PC-9 (cell line): ENCODE data around the gene PROSER3. TPM values are rescaled to one million over a fixed set of nuclear protein-coding genes. Genes with fewer than 3 reads are reported as not detected.

Experiments
- BruUV-seq: library from RNA; stranded (reverse); fragments of 400-500 nt; replicated peaks from 2 replicates; lab custom pipeline; 2021; lab: Mats Ljungman, UMichigan
- CTCF ChIA-PET: fragments of 300-600 bp; sonication (Branson Sonifier 250); formaldehyde crosslinking; loops from one replicate; lab custom pipeline; 2022; ENCODE audit warnings: antibody characterized with exemption; lab: Charles Lee
- POLR2A ChIA-PET: fragments of 300-600 bp; sonication (Branson Sonifier 250); formaldehyde crosslinking; loops from one replicate; lab custom pipeline; 2022; ENCODE audit warnings: antibody characterized with exemption; ENCODE audit not compliant: unreplicated experiment; lab: Charles Lee
- DNase-seq, 2 experiments: peaks; one replicate each; pipeline versions ENCODE4 v3.0.0 to v3.0.0-alpha.2; 2015 to 2022; ENCODE audit warnings: mixed read lengths in 1 of 2
- H2AFZ ChIP-seq: fragments of 200-600 bp; sonication (generic); 2 replicates; pipeline ENCODE4 v1.8.1; 2017; ENCODE audit warnings: antibody characterized with exemption
- H3F3A ChIP-seq: fragments of 200-600 bp; sonication (generic); 2 replicates; pipeline ENCODE4 v1.8.1; 2017; ENCODE audit warnings: antibody characterized with exemption, mild to moderate bottlenecking, low read depth; ENCODE audit not compliant: insufficient read depth
- H3K27ac ChIP-seq: fragments of 200-600 bp; sonication (generic); 2 replicates; pipeline ENCODE4 v1.6.1; 2016; ENCODE audit warnings: mixed run types
- H3K27me3 ChIP-seq: fragments of 200-600 bp; sonication (generic); 2 replicates; pipeline ENCODE4 v1.6.1; 2016; ENCODE audit warnings: low read depth, mixed run types; ENCODE audit not compliant: insufficient read depth
- H3K36me3 ChIP-seq: fragments of 200-600 bp; sonication (generic); 2 replicates; pipeline ENCODE4 v1.6.1; 2016; ENCODE audit warnings: low read depth, mixed run types
- H3K4me1 ChIP-seq: fragments of 200-600 bp; sonication (generic); replicated peaks from 2 replicates; pipeline ENCODE4 v1.6.1; 2016; ENCODE audit warnings: mixed run types; ENCODE audit not compliant: insufficient read depth
- H3K4me2 ChIP-seq: fragments of 200-600 bp; sonication (generic); 2 replicates; pipeline ENCODE4 v1.6.1; 2017; ENCODE audit warnings: mixed run types
- H3K4me3 ChIP-seq: fragments of 200-600 bp; sonication (generic); 2 replicates; pipeline ENCODE4 v1.6.1; 2016; ENCODE audit warnings: mixed run types
- H3K79me2 ChIP-seq: fragments of 200-600 bp; sonication (generic); 2 replicates; pipeline ENCODE4 v1.6.1; 2017; ENCODE audit warnings: low read depth, mixed run types
- H3K9me2 ChIP-seq: fragments of 200-600 bp; sonication (generic); 2 replicates; pipeline ENCODE4 v1.8.1; 2017; ENCODE audit warnings: mild to moderate bottlenecking; ENCODE audit not compliant: insufficient read depth
- H3K9me3 ChIP-seq: fragments of 200-600 bp; sonication (generic); 2 replicates; pipeline ENCODE4 v1.8.1; 2016; ENCODE audit warnings: low read depth; ENCODE audit not compliant: insufficient read depth
- H4K20me1 ChIP-seq: fragments of 200-600 bp; sonication (generic); 2 replicates; pipeline ENCODE4 v1.8.1; 2017; ENCODE audit not compliant: insufficient read depth
- EZH2 ChIP-seq: fragments of 200-600 bp; sonication (generic); IDR thresholded peaks from 2 replicates; pipeline ENCODE4 v1.8.0; 2017; ENCODE audit warnings: antibody characterized with exemption, low read depth
- intact Hi-C: fragments of 100-400 bp; cut with micrococcal nuclease; formaldehyde crosslinking; loops from one replicate; pipeline ENCODE4 v1.10.0; 2022; ENCODE audit not compliant: unreplicated experiment
- total RNA-seq: library from RNA; stranded (reverse); gene quantifications from 2 replicates; pipeline ENCODE4 v1.2.3, GENCODE V29; 2021
- TF ChIP-seq, protein P1 (sequence below): fragments of 200-600 bp; sonication (generic); conservative IDR thresholded peaks from 2 replicates; pipeline ENCODE4 v1.6.1; 2017; ENCODE audit warnings: mixed run types, antibody characterized with exemption, mild to moderate bottlenecking, moderate library complexity

PROSER3 gene
- total RNA-seq, 1 experiment from 2014 or later = 52.2 TPM

GRCh38 chr19:35738887-35739229 is 19.1 kb upstream of the PROSER3 start:
- no peaks in the 10 kb centered on the region for H3K9me2 ChIP-seq
- H3K9me3 ChIP-seq = no peaks in the 10 kb centered on the region
- no peaks in the 10 kb centered on the region for H3K36me3 ChIP-seq
- ChIA-PET CTCF (no interaction called here), POLR2A (no interaction called here)
- H3K27me3 ChIP-seq = no peaks in the 10 kb centered on the region
- no peak overlapping the region for H3K4me3 ChIP-seq
- 0 out of 2 replicates have a peak, but pooled peaks cover 5% of the 10 kb centered on the region for H3K4me1 ChIP-seq
- no peaks in the 10 kb centered on the region for H4K20me1 ChIP-seq
- intact Hi-C loops = no loop called here
- H2AFZ ChIP-seq = no peak overlapping the region
- peaks cover 16% of the 10 kb centered on the region; the same call in 1 of the 2 replicates for H3F3A ChIP-seq
- H3K79me2 ChIP-seq = no peaks in the 10 kb centered on the region
- H3K27ac ChIP-seq = no peak overlapping the region
- H3K4me2 ChIP-seq = no peak overlapping the region
- no peak for TF ChIP-seq EZH2
- TF ChIP-seq, protein P1, sequence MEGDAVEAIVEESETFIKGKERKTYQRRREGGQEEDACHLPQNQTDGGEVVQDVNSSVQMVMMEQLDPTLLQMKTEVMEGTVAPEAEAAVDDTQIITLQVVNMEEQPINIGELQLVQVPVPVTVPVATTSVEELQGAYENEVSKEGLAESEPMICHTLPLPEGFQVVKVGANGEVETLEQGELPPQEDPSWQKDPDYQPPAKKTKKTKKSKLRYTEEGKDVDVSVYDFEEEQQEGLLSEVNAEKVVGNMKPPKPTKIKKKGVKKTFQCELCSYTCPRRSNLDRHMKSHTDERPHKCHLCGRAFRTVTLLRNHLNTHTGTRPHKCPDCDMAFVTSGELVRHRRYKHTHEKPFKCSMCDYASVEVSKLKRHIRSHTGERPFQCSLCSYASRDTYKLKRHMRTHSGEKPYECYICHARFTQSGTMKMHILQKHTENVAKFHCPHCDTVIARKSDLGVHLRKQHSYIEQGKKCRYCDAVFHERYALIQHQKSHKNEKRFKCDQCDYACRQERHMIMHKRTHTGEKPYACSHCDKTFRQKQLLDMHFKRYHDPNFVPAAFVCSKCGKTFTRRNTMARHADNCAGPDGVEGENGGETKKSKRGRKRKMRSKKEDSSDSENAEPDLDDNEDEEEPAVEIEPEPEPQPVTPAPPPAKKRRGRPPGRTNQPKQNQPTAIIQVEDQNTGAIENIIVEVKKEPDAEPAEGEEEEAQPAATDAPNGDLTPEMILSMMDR = no peak
- BruUV-seq = no TSS peak
- no peak for DNase-seq

DNA sequence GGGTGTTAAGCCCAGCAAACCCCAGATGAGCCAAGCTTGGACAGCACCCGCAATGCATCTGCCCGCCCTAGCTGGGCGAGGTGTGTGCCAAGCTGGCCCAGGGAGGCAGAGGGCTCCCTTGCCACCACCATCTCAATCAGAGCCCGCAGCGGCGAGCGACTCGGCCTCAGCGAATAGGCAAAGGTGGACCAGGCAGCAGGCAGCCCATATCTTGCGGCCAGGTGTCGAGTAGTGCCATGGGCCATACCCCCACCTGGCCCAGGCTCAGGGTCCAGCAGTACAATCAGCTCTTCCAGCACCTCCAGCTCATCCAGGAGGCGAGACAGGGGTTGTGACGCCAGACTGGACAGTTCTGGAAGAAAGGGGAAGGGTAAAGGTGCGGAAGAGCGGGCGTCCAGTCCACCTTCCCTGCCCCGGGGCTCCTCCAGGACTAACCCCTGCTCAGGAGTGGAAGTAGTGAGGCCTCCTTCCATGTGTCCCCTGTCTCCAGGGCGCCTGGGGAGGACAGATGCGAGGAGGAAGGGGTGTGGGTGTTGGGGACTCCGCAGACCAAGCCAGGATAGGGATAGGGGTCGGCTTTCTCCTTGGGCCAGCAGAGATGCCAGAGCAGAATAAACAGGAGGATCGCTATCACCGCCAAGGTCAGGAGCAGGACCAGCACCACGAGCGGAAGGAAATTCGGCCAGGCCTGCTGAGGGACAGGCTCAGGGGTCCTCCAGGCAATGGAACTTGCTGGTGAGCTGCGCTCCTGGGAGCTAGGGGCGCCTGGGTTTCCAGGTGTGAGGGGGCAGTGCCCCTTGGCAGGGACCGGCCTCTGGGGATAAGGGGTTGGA is 18.5 kb upstream of the PROSER3 start:
- BruUV-seq = no TSS peak
- TF ChIP-seq EZH2 = no peak
- TF ChIP-seq, protein P1 = no peak
- Histone ChIP-seq H3K9me2 (no peaks in the 10 kb centered on the region), H3K4me2 (peak overlapping the region; percentile 100), H2AFZ (no peak overlapping the region), H3K4me3 (peak overlapping the region; percentile 86), H3K36me3 (no peaks in the 10 kb centered on the region), H3K9me3 (no peaks in the 10 kb centered on the region), H3F3A (peaks cover 19% of the 10 kb centered on the region; the same call in 1 of the 2 replicates), H3K4me1 (peaks cover 10% of the 10 kb centered on the region; the same call in 1 of the 2 replicates), H4K20me1 (no peaks in the 10 kb centered on the region), H3K27ac (no peak overlapping the region), H3K79me2 (no peaks in the 10 kb centered on the region), H3K27me3 (no peaks in the 10 kb centered on the region)
- POLR2A ChIA-PET = no interaction called here
- intact Hi-C loops = loop anchor here (2.0 to 10.0 kb wide), 3 partner anchors 19 to 255 kb away; partner anchors contain the start of genes HCST, NFKBID, PROSER3 and SDHAF1
- CTCF ChIA-PET = no interaction called here
- no peak for DNase-seq

DNA sequence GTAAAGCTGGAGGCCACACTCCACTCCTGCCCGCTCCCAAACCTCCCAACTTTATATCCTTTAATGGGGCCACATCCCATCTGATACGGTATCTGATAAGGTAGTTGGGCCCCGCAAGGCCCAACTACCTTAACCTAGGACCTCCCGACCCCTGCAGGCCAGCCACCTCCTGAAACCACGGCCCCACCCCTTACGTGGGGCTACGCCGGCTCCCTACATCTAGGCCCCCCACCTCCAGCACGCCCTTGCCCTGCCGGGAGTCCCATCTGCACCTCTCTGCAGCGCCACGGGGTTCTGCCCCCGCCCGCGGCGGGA is 17.9 kb upstream of the PROSER3 start:
- Histone ChIP-seq H2AFZ (peak overlapping the region; percentile 77), H3K4me3 (peak overlapping the region; percentile 86), H3K79me2 (no peaks in the 10 kb centered on the region), H3K4me2 (peak overlapping the region; percentile 100), H3K27ac (no peak overlapping the region), H3K9me2 (no peaks in the 10 kb centered on the region), H3F3A (peaks cover 20% of the 10 kb centered on the region; the same call in 1 of the 2 replicates), H3K9me3 (no peaks in the 10 kb centered on the region), H3K4me1 (peaks cover 10% of the 10 kb centered on the region; the same call in 1 of the 2 replicates), H3K36me3 (no peaks in the 10 kb centered on the region), H4K20me1 (no peaks in the 10 kb centered on the region), H3K27me3 (no peaks in the 10 kb centered on the region)
- ChIA-PET CTCF (no interaction called here), POLR2A (interaction anchor here (0.5 kb wide), 1 partner anchor 33 kb away, joined by 5 read pairs; no protein-coding TSS in a partner anchor)
- no TSS peak for BruUV-seq
- no peak for TF ChIP-seq EZH2
- TF ChIP-seq, protein P1 = no peak
- no peak for DNase-seq
- intact Hi-C loops = loop anchor here (2.0 to 10.0 kb wide), 3 partner anchors 19 to 255 kb away; partner anchors contain the start of genes HCST, NFKBID, PROSER3 and SDHAF1
